K562 (cell line): ENCODE measurements around the gene CALML4. TPM values are rescaled to one million over a fixed set of nuclear protein-coding genes. Genes with fewer than 3 reads are reported as not detected.

Source experiments
- BCL6 ChIP-seq: fragments of 250-450 bp; sonication (Bioruptor Pico); IDR thresholded peaks from 2 replicates; pipeline ENCODE4 v1.4.0; 2020
- DNMT1 ChIP-seq: fragments of 450-650 bp; IDR thresholded peaks from 2 replicates; pipeline ENCODE4 v1.6.1; 2016; ENCODE audit warnings: antibody characterized with exemption, mild to moderate bottlenecking
- E2F1 ChIP-seq: sonication (generic); formaldehyde crosslinking; IDR thresholded peaks from 2 replicates; pipeline ENCODE4 v1.8.1; 2023; ENCODE audit warnings: mild to moderate bottlenecking, missing genetic modification reagents, moderate library complexity
- EGR1 ChIP-seq: fragments of 450-650 bp; conservative IDR thresholded peaks from 2 replicates; pipeline ENCODE4 v1.6.1; 2017; ENCODE audit warnings: mild to moderate bottlenecking
- EP300 ChIP-seq: IDR thresholded peaks from 2 replicates; pipeline ENCODE4 v1.6.1; 2012; ENCODE audit warnings: low read length, improper control_type of control experiment
- ESRRA ChIP-seq: fragments of 450-650 bp; IDR thresholded peaks from 2 replicates; pipeline ENCODE4 v1.6.1; 2014; ENCODE audit warnings: low read depth, mild to moderate bottlenecking, moderate library complexity, borderline replicate concordance
- ETV6 ChIP-seq, 3 experiments: fragments of 150-350 bp in 1 of 3; sonication (generic) in 1 of 3; formaldehyde crosslinking in 1 of 3; IDR thresholded peaks; 2 replicates each; pipeline versions ENCODE4 v1.6.1 to v1.8.0; 2014 to 2022; ENCODE audit warnings: borderline replicate concordance in 2 of 3, low read depth in 2 of 3, antibody characterized with exemption in 1 of 3, low read length in 1 of 3, mild to moderate bottlenecking in 1 of 3, missing genetic modification reagents in 1 of 3
- HCFC1 ChIP-seq: IDR thresholded peaks from 2 replicates; pipeline ENCODE4 v1.6.1; 2012; ENCODE audit warnings: low read depth, low read length, improper control_type of control experiment
- HDAC6 ChIP-seq: IDR thresholded peaks from 2 replicates; pipeline ENCODE4 v1.6.1; 2012; ENCODE audit warnings: low read depth, mild to moderate bottlenecking, control low read depth, inconsistent platforms, low read length, moderate library complexity
- IRF1 ChIP-seq: sonication (generic); formaldehyde crosslinking; IDR thresholded peaks from 2 replicates; pipeline ENCODE4 v1.8.0; 2022; ENCODE audit warnings: missing genetic modification reagents, mild to moderate bottlenecking, borderline replicate concordance
- KAT8 ChIP-seq: fragments of 450-650 bp; IDR thresholded peaks from 2 replicates; pipeline ENCODE4 v1.6.1; 2016; ENCODE audit warnings: low read depth, mild to moderate bottlenecking
- L3MBTL2 ChIP-seq: fragments of 450-650 bp; IDR thresholded peaks from 2 replicates; pipeline ENCODE4 v1.6.1; 2016; ENCODE audit warnings: mild to moderate bottlenecking, moderate library complexity
- LEF1 ChIP-seq: fragments of 450-650 bp; IDR thresholded peaks from 2 replicates; pipeline ENCODE4 v1.6.1; 2016; ENCODE audit warnings: mild to moderate bottlenecking
- NONO ChIP-seq, 2 experiments: fragments of 200-400 bp in 1 of 2; fragments of 450-650 bp in 1 of 2; formaldehyde crosslinking in 1 of 2; IDR thresholded peaks; 2 replicates each; pipeline ENCODE4 v1.6.1; 2017; ENCODE audit warnings: low read depth in 2 of 2, mild to moderate bottlenecking in 2 of 2, moderate library complexity in 2 of 2, low read length in 1 of 2
- SP1 ChIP-seq: sonication (generic); formaldehyde crosslinking; IDR thresholded peaks from 2 replicates; pipeline ENCODE4 v1.8.1; 2022; ENCODE audit warnings: mild to moderate bottlenecking, missing genetic modification reagents
- SPI1 ChIP-seq: IDR thresholded peaks from 2 replicates; pipeline ENCODE4 v1.6.1; 2011; ENCODE audit warnings: low read depth, low read length, control low read depth, borderline replicate concordance
- THRB ChIP-seq: fragments of 450-650 bp; formaldehyde crosslinking; conservative IDR thresholded peaks from 2 replicates; pipeline ENCODE4 v1.4.0; 2022; ENCODE audit warnings: mild to moderate bottlenecking, missing genetic modification characterization
- ZFP91 ChIP-seq: sonication (generic); formaldehyde crosslinking; IDR thresholded peaks from 2 replicates; pipeline ENCODE4 v1.8.0; 2022; ENCODE audit warnings: mild to moderate bottlenecking, missing genetic modification reagents
- ZNF174 ChIP-seq: fragments of 250-450 bp; sonication (Bioruptor Pico); IDR thresholded peaks from 2 replicates; pipeline ENCODE4 v1.4.0; 2020; ENCODE audit warnings: mild to moderate bottlenecking
- ZNF589 ChIP-seq: fragments of 200-800 bp; sonication (Bioruptor generic); IDR thresholded peaks from 2 replicates; pipeline ENCODE4 v1.6.1; 2016; ENCODE audit warnings: low read depth, missing genetic modification characterization, missing compliant biosample characterization
- polyA plus RNA-seq, 8 experiments: library from polyadenylated mRNA; depleted of rRNA in 4 of 8; stranded (reverse) in 5 of 8; unstranded in 3 of 8; fragments of >200 nt; fragmentation: Nextera tagmentation in 2 of 8; fragmentation: Illumina TruSeq in 1 of 8; extraction: Ambion mirVana in 2 of 8; extraction: Trizol in 1 of 8; gene quantifications; 2 replicates each; pipeline versions ENCODE4 v1.2.1 to v1.2.3, GENCODE V29; 2011 to 2014; ENCODE audit warnings: inconsistent platforms in 1 of 8, missing spikeins in 1 of 8
- total RNA-seq, 7 experiments: library from RNA; depleted of rRNA in 6 of 7; stranded (reverse); fragments of >200 nt in 6 of 7; fragmentation: Illumina TruSeq in 2 of 7; extraction: Trizol in 2 of 7; gene quantifications; 2 replicates each; pipeline versions ENCODE4 v1.2.1 to v1.2.3, GENCODE V29; 2011 to 2021; ENCODE audit warnings: low replicate concordance in 1 of 7
- TF ChIP-seq, protein P1 (sequence below), 2 experiments: fragments of 450-650 bp; IDR thresholded peaks; 2 replicates each; pipeline ENCODE4 v1.6.1; 2016
- TF ChIP-seq, protein P2 (sequence below): fragments of 250-450 bp; sonication (Bioruptor Pico); IDR thresholded peaks from 2 replicates; pipeline ENCODE4 v1.6.1; 2021; ENCODE audit warnings: mild to moderate bottlenecking

Gene CALML4
- total and polyA plus RNA-seq, 9 of the 15 experiments (the other 6 are each of a cell fraction or from before 2014, with no cell fraction given), result 2.8 to 30.6 (median 15.5) TPM

- TF ChIP-seq THRB (CRISPR knock-in tag) (no peak), BCL6 (CRISPR knock-in tag) (no peak), E2F1 (CRISPR knock-in tag) (no peak), HCFC1 (no peak), ESRRA (no peak), ZNF174 (CRISPR knock-in tag) (no peak), L3MBTL2 (peak; percentile 38; the same call in 1 of the 2 replicates), NONO (IDR thresholded peaks at IDR 0.05; ENCODE audit: low read depth in 2 of 2, low read length in 1 of 2) (no peak), DNMT1 (no peak), HDAC6 (no peak), IRF1 (no peak), ZFP91 (CRISPR knock-in tag) (no peak), EP300 (0 out of 2 replicates have a peak, but pooled peaks have one; percentile 48), SP1 (peak; percentile 47; the same call in 1 of the 2 replicates), EGR1 (no peak), ETV6 (IDR thresholded peaks at IDR 0.05; ENCODE audit: borderline replicate concordance in 1 of 2, low read depth in 2 of 2, low read length in 1 of 2) (peak in 1 of 2 experiments; percentile 56; a peak in 1 of 4 replicates), ETV6 (CRISPR knock-in tag; IDR thresholded peaks at IDR 0.05; ENCODE audit: borderline replicate concordance) (no peak), ZNF589 (no peak), SPI1 (peak; percentile 57; the same call in 1 of the 2 replicates), LEF1 (peak; percentile 77), KAT8 (no peak)
- TF ChIP-seq, protein P1, sequence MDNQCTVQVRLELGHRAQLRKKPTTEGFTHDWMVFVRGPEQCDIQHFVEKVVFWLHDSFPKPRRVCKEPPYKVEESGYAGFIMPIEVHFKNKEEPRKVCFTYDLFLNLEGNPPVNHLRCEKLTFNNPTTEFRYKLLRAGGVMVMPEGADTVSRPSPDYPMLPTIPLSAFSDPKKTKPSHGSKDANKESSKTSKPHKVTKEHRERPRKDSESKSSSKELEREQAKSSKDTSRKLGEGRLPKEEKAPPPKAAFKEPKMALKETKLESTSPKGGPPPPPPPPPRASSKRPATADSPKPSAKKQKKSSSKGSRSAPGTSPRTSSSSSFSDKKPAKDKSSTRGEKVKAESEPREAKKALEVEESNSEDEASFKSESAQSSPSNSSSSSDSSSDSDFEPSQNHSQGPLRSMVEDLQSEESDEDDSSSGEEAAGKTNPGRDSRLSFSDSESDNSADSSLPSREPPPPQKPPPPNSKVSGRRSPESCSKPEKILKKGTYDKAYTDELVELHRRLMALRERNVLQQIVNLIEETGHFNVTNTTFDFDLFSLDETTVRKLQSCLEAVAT (IDR thresholded peaks at IDR 0.05), result no peak
- TF ChIP-seq, protein P2, sequence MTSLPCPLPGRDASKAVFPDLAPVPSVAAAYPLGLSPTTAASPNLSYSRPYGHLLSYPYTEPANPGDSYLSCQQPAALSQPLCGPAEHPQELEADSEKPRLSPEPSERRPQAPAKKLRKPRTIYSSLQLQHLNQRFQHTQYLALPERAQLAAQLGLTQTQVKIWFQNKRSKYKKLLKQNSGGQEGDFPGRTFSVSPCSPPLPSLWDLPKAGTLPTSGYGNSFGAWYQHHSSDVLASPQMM (CRISPR knock-in tag), result no peak
These were observed 915 bp upstream of the CALML4 start (continued) for GRCh38 chr15:68205954-68206539.
